ENCODE data around the gene TRMT5.

The TRMT5 gene

GRCh38 chr14:60951776-60952435, 29.0 kb downstream of the TRMT5 start:
- no peak for TF ChIP-seq PATZ1 (CRISPR knock-in tag; IDR thresholded peaks at IDR 0.05; ENCODE audit: borderline replicate concordance)
- no peak for TF ChIP-seq ISL1 (CRISPR knock-in tag; IDR thresholded peaks at IDR 0.05)
- no peak for TF ChIP-seq ZNF70 (CRISPR knock-in tag; IDR thresholded peaks at IDR 0.05)
- no peak for TF ChIP-seq PPARA (CRISPR knock-in tag; IDR thresholded peaks at IDR 0.05; ENCODE audit: borderline replicate concordance)
- TF ChIP-seq TSHZ2 (CRISPR knock-in tag; IDR thresholded peaks at IDR 0.05): no peak
- no peak for TF ChIP-seq ZNF8 (CRISPR knock-in tag; IDR thresholded peaks at IDR 0.05)
- no peak for TF ChIP-seq GLIS3 (CRISPR knock-in tag; IDR thresholded peaks at IDR 0.05)
- TF ChIP-seq ZFP3 (CRISPR knock-in tag; IDR thresholded peaks at IDR 0.05): no peak
- no peak for TF ChIP-seq ZFP30 (CRISPR knock-in tag; IDR thresholded peaks at IDR 0.05)
- no peak for TF ChIP-seq CREB5 (CRISPR knock-in tag; IDR thresholded peaks at IDR 0.05; ENCODE audit: low read depth)
- no peak for TF ChIP-seq ESRRG (CRISPR knock-in tag; IDR thresholded peaks at IDR 0.05)
- TF ChIP-seq ZC3H10 (CRISPR knock-in tag; IDR thresholded peaks at IDR 0.05): no peak

GRCh38 chr14:60946773-60947172, 34.1 kb downstream of the TRMT5 start:
- ATAC-seq: no peak
- no peak for TF ChIP-seq OSR1 (CRISPR knock-in tag; IDR thresholded peaks at IDR 0.05)
- TF ChIP-seq ESRRG (CRISPR knock-in tag; IDR thresholded peaks at IDR 0.05): no peak
- no peak for TF ChIP-seq ZC3H10 (CRISPR knock-in tag; IDR thresholded peaks at IDR 0.05)
- no peak for TF ChIP-seq RARB (CRISPR knock-in tag; IDR thresholded peaks at IDR 0.05)
- TF ChIP-seq CSRNP3 (CRISPR knock-in tag; IDR thresholded peaks at IDR 0.05): no peak
- no peak for TF ChIP-seq PPARA (CRISPR knock-in tag; IDR thresholded peaks at IDR 0.05; ENCODE audit: borderline replicate concordance)
- no peak for TF ChIP-seq ZNF565 (CRISPR knock-in tag; conservative IDR thresholded peaks at IDR 0.05; ENCODE audit: low read depth)
- TF ChIP-seq TCF4 (CRISPR knock-in tag; IDR thresholded peaks at IDR 0.05; ENCODE audit: borderline replicate concordance): no peak
- no peak for TF ChIP-seq CSDC2 (CRISPR knock-in tag; IDR thresholded peaks at IDR 0.05)
- no peak for TF ChIP-seq SNAI2 (CRISPR knock-in tag; IDR thresholded peaks at IDR 0.05)
- TF ChIP-seq CREB5 (CRISPR knock-in tag; IDR thresholded peaks at IDR 0.05; ENCODE audit: low read depth): no peak
- TF ChIP-seq TOX (CRISPR knock-in tag; IDR thresholded peaks at IDR 0.05; ENCODE audit: borderline replicate concordance): no peak
- no peak for TF ChIP-seq ZNF70 (CRISPR knock-in tag; IDR thresholded peaks at IDR 0.05)
- no peak for TF ChIP-seq ZFP30 (CRISPR knock-in tag; IDR thresholded peaks at IDR 0.05)
- no peak for TF ChIP-seq POU6F1 (CRISPR knock-in tag; IDR thresholded peaks at IDR 0.05; ENCODE audit: borderline replicate concordance, low read depth)
- no peak for TF ChIP-seq PATZ1 (CRISPR knock-in tag; IDR thresholded peaks at IDR 0.05; ENCODE audit: borderline replicate concordance)
- TF ChIP-seq GLIS3 (CRISPR knock-in tag; IDR thresholded peaks at IDR 0.05): no peak
- TF ChIP-seq ISL1 (CRISPR knock-in tag; IDR thresholded peaks at IDR 0.05): no peak
- no peak for TF ChIP-seq BACH2 (CRISPR knock-in tag; IDR thresholded peaks at IDR 0.05; ENCODE audit: borderline replicate concordance)
- no peak for TF ChIP-seq TSHZ2 (CRISPR knock-in tag; IDR thresholded peaks at IDR 0.05)

More at GRCh38 chr14:60951776-60952435, 29.0 kb downstream of the TRMT5 start:
- ATAC-seq: no peak
